A673 (cell line): ENCODE data around the gene PFKM.

Experiments
- EZH2 ChIP-seq: fragments of 200-600 bp; sonication (generic); IDR thresholded peaks from 2 replicates; pipeline ENCODE4 v1.6.1; 2017; ENCODE audit warnings: borderline replicate concordance, low read depth, mild to moderate bottlenecking, mixed read lengths, antibody characterized with exemption, low read length; ENCODE audit not compliant: poor library complexity, severe bottlenecking
- TF ChIP-seq, protein P1 (sequence below): fragments of 300-800, 200-600 bp; sonication (generic); conservative IDR thresholded peaks from 2 replicates; pipeline ENCODE4 v1.5.1; 2017; ENCODE audit warnings: low read depth, mild to moderate bottlenecking, antibody characterized with exemption, low read length, moderate library complexity, mixed read lengths

DNA sequence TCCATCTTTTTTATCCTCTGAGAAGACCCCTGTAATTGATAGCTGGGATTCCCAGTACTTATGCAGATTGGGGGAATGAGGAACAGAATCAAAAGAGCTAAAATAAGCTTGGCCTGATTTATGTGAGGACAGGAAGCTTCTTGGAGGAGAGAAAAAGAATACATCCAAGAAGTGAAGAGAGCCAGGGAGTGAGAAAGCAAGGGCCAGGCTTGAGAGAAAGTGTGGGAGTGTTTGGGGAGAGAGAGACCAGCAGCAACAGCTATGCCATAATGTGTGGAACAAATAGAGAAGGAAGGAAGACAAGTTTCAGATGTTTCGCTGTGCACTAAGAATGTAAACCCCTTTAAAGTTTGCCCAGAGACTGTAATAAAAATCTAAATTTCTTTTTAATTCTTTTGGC, 60.3 kb downstream of the PFKM start:
- TF ChIP-seq, protein P1, sequence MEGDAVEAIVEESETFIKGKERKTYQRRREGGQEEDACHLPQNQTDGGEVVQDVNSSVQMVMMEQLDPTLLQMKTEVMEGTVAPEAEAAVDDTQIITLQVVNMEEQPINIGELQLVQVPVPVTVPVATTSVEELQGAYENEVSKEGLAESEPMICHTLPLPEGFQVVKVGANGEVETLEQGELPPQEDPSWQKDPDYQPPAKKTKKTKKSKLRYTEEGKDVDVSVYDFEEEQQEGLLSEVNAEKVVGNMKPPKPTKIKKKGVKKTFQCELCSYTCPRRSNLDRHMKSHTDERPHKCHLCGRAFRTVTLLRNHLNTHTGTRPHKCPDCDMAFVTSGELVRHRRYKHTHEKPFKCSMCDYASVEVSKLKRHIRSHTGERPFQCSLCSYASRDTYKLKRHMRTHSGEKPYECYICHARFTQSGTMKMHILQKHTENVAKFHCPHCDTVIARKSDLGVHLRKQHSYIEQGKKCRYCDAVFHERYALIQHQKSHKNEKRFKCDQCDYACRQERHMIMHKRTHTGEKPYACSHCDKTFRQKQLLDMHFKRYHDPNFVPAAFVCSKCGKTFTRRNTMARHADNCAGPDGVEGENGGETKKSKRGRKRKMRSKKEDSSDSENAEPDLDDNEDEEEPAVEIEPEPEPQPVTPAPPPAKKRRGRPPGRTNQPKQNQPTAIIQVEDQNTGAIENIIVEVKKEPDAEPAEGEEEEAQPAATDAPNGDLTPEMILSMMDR: no peak
- TF ChIP-seq EZH2: no peak
